Mucosa of gallbladder (tissue), 1 donor: Measurements from ENCODE around the gene BRPF3. TPM values are rescaled to one million over a fixed set of nuclear protein-coding genes. Genes with fewer than 3 reads are reported as not detected.

ENCODE experiments used
- DNase-seq: peaks from one replicate; pipeline ENCODE4 v3.0.0-alpha.2; 2020; ENCODE audit warnings: low spot score
- total RNA-seq: library from RNA; stranded (reverse); gene quantifications from one replicate; pipeline ENCODE4 v1.2.1, GENCODE V29; 2021
- donor health status: DM: no; HTN: no; CAD: no.

Gene BRPF3
- total RNA-seq, 1 donor from 2014 or later, result 47.0 TPM

DNA sequence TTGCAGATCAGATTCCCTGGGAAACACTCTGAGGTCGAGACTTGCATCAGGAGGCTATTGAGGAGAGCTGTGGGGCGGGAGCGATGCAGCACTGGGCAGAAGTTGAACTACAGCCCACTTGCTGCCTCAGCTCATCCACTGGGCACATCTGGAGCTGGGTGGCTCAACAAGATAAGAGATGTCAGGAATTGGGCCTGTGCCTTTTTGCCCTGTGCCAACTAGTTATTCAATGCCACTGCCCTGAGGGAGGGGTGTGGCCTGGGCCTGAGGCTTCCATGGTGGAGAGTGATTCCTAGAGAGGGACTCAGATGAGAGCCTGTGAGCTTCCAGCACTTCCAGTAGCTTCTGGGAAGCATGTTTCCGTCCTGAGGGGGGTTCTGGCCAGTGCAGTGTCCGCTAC, 32.7 kb downstream of the BRPF3 start:
- no peak for DNase-seq

GRCh38 chr6:36230371-36230770, 33.8 kb downstream of the BRPF3 start:
- no peak for DNase-seq

DNA sequence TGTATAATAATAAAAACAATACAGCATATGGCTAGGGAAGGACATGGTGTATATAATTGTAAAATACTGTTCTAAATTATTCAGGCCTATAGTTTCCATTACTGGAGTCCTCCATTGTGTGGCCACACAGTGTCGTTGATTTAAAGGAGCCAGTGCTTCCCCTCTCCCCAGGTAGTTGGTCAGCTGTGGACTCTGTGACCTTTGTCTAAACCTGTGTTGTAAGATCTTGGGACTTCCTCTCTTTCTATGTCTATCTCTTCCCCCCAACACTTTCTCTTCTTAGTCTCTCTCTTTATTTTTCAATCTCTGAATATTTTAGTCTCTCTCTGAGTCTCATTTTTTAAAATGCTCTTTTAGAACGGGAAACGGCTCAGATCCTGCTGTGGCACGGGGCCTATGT, 35.6 kb downstream of the BRPF3 start:
- no peak for DNase-seq

DNA sequence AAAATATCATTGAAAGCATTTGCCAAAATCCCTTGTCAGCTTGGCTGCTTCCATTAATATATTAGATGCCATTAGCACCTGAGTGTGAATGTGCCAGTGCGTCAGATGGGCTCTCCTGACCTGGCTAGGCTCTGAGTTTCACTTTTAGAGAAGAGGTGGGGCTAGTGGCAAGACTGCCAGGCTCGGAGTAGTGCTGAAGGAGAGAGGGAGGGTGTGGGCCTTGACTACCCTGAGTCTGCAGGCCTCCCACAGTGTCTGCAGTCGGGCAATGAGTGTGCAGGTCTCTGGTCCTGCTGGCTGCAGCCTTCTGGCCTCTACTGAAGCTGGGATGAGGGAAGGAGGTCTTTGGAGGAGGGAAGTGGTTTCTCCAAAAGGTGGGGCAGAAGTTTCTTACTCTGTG, 38.8 kb downstream of the BRPF3 start:
- no peak for DNase-seq

DNA sequence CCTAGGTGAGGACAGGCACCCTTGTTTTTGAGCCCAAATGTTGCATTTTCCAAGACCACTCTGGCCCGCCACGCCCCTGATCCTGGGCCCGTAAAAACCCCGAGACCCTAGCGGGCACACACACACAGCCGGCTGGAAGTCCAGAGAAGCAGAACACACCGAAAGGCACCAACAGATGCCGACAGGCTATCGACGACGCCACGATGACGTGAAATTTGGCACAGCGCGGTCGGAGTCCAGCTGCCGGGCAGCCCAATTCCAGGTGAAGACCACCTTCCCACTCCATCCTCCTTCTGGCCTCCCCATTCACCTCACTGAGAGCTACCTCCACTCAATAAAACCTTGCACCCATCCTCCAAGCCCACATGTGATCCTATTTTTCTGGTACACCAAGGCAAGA, 39.3 kb downstream of the BRPF3 start:
- no peak for DNase-seq

DNA sequence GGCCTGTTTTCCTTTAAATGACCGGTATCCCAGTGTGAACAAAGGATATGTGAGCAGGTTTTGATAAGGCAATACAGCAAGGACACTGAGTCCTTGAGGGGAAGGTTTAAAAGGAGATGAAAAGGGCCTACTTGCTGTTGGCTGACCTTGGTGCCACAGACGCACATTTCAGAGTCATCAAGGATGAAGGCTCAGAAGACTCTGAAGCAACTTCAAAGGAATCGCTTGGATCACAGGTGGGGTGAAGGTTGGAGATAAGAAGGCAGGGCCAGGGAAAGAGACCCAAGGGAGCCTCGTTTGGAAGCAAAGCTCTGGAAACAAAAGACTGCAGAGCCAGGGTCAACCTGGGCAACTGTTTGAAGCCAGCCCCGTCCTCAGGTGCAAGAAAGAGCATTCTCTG, 43.2 kb downstream of the BRPF3 start:
- no peak for DNase-seq

GRCh38 chr6:36241728-36242127, 45.2 kb downstream of the BRPF3 start:
- no peak for DNase-seq

DNA sequence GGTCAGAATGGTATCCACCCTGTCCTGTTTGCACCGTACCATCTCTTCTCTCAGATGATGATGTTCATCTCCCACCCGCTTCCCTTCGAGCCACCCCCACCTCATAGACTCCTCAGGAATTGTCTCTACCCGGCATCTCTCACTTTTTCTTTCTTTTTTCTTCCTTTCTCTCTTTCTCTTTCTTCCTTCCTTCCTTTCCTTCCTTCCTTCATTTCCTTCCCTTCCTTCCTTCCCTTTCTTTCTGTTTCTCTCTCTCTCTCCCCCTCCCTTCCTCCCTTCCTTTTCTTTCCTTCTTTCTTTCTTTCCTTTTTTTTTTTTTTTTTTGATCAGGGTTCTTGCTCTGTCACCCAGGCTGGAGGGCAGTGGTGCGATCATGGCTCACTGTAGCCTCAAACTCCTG, 45.6 kb downstream of the BRPF3 start:
- no peak for DNase-seq

GRCh38 chr6:36242626-36243025, 46.1 kb downstream of the BRPF3 start:
- DNase-seq, result no peak

- DNase-seq, result no peak
Measured at GRCh38 chr6:36243562-36244212, 47.1 kb downstream of the BRPF3 start.

- no peak for DNase-seq
Measured at GRCh38 chr6:36244641-36245280, 48.2 kb downstream of the BRPF3 start.

DNA sequence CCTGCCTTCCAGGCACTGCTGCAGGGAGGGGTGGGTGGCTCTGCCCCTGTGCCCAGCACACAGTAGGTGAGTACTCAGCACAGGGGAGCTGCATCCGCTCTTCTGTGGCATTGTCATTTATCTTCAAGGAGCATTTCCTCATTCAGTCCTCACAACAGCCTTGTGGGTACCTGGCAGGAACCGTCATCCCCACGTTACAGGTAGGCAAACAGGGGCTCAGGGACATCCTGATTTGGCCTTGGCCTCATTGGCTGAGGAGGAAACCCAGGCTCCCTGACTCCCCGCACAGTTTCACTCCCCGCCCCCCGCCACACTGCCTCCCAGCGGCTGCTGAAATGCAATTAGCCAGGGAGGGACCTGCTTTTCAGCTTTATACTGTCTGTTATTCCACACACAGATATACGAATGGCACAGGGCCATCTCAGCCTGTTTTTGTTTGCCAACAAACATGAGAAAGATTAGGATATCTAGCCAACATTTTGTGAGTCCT, 49.1 kb downstream of the BRPF3 start:
- no peak for DNase-seq

GRCh38 chr6:36246506-36247268, 50.1 kb downstream of the BRPF3 start:
- DNase-seq, result no peak

DNA sequence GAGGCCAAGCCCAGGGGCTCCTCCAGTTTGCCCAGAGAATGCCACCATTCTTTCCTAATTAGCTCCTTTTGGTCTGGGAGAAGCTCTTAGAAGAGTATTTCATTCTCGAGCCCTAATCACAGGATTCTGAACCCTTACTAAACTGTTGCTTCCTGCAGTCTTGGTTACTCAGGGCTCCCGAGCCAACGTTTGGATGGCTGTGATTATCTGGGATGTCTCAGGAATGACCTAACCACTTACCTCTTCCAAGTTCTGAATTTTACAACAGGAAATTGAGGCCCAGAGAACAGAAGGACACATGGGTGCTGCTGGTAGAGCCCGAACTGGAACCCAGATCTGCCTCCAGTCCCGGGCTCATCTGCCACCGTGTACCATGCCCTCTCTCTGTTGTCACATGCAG, 51.1 kb downstream of the BRPF3 start:
- DNase-seq, result no peak

DNA sequence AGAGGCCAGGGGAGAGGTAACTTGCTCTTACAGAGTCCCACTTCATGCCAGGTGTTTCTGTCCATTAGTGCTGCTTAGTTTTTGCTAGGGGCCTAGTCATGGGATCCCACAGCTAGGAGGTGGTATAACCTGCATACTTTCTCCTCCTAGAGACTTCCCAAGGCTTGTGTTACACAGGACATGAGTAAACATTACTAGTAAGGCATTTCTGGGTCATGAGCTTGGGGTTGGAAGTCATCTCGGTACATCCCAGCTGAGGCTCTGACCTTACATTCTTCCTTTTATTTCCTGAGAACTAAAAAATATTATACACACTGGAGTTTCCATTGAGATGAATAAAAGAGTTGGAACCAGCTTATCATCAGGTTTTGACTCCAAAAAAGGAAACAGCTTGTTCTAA, 52.4 kb downstream of the BRPF3 start:
- no peak for DNase-seq

GRCh38 chr6:36249536-36249935, 53.0 kb downstream of the BRPF3 start:
- no peak for DNase-seq

DNA sequence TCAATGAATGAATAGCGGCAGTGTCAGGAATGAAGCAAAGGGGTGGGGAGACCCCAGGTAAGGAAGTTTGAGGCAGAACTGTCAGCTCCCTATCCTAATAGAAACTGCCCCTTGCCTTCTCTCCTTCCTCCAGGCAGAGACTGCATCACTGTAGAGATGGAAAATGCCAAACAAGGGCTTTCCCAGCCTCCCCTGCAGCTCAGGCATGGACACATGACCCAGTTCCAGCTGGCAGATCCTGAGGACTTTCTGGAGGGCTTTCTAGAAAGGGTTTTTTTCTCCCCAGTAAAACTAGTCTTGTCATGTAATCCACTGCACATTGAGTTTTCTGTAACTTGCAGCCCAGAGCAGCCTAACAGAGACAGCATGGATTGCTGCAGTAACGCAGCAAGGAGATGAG, 55.5 kb downstream of the BRPF3 start:
- no peak for DNase-seq

GRCh38 chr6:36263390-36264000, 67.0 kb downstream of the BRPF3 start:
- DNase-seq, result no peak

- DNase-seq, result no peak
Measured at GRCh38 chr6:36265744-36266143, 69.2 kb downstream of the BRPF3 start.

DNA sequence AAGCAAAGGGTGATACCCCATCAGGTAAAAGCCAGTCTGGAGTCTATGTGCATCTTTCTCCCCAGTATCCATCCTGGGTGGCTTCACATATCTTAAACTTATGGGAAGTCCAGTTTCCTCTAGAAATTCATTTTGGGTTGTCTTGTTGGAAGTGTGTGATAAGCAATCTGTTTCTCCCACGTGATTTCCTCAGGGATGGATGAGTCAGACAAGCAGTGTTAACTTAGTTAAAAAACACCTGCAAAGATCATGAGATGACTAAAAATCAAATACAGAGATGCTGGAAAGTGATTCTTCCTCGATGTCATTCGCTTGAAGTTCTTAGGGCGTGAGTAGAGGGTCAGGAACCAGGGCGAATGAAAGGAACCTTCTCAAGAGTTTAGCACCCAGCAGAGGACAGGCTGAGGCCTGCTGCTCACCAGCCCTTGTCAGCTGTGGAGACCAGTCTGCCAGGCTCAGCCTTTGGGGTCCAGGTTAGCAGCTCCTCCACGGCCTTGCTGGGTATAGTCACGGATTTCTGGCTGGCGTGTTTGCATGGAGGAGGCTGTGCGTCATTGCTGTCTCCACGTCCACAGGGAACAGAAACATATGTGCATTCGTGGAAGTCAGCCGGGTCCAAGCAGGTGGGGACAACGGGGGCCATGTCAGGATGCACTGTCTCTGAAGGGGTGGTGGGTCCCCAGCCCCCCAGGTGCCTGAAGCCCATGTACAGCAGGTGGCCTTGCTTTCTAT, 70.5 kb downstream of the BRPF3 start:
- no peak for DNase-seq

DNA sequence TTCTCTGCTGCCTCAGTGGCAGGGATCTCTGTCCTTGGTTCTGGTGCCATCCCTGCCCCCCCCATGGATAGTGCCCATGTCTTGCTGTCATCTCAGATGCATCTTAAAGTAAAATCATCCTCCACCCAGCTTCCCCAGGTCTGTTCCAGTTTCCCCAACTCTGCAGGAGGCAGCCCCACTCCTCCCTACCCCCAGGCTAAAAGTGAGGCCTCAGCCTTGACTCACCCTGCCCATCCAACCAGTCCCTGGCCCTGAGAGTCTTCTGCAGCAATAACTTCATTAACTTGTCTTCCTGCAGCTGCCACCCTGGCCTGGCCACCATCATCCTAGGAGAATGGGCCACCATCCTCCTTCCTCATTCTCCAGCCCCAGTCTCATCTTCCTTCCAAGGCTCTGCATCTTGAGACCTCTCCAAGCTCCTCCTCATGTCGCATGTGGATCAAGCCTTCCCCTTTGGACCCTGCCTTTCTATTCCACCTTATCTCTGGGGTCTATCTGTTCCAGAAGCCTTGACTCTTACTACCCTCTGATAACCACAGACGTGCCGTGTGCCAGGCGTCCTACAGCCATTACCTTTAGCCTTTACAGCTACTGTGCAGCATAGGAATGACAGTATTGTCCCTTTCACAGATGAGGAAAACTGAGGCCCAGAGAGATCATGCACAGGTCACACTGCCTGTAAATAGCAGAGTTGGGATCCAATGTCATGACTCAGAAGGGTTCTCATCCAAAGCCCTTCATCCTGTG, 71.4 kb downstream of the BRPF3 start:
- DNase-seq, result no peak
